Lower leg skin (tissue), 3 donors: Measurements from ENCODE around the gene RAPGEF6.

Source experiments
- CTCF ChIP-seq, 3 donors: fragments of 450-650 bp; IDR thresholded peaks; one replicate each; pipeline ENCODE4 v1.5.1; 2016; ENCODE audit warnings: antibody characterized with exemption in 3 of 3, mild to moderate bottlenecking in 3 of 3, moderate library complexity in 2 of 3
- POLR2A ChIP-seq, 2 donors: fragments of 450-650 bp; IDR thresholded peaks; one replicate each; pipeline ENCODE4 v1.6.1; 2016 to 2017; ENCODE audit warnings: antibody characterized with exemption in 2 of 2, mild to moderate bottlenecking in 1 of 2, moderate library complexity in 1 of 2

DNA sequence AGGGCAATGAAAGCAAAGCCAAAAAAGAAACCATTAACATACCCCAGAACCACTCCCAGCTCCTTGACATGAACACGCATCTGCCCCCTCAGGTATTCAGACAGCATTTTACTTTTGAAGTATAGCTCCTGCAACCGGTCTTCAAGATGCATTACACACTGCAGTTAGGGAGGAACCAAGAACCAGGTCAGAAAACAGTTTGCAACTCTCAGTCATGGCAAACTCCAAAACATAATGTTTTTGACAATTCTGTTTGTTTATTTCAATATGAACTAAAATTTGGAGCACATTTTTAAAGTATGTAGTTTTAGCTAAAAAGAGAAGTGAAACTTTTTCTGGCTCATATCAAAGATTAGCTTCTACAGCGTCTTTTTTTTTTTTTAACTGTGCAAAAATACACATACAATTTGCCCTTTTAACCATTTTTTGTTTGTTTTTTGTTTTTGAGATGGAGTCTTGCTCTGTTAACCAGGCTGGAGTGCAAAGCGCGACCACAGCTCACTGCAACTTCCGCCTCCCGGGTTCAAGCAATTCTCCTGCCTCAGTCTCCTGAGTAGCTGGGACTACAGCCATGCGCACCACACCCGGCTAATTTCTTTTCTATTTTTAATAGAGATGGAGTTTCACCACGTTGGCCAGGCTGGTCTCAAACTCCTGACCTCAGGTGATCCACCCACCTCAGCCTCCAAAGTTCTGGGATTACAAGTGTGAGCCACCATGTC lies 12.2 kb upstream of the RAPGEF6 start:
- TF ChIP-seq CTCF (IDR thresholded peaks at IDR 0.05) (no peak), POLR2A (IDR thresholded peaks at IDR 0.05) (no peak)
